NCI-H510A treated with DMSO at 0.1 percent for 48 hours (cell line): ENCODE data around the gene PRICKLE1.

Experiments
- DNase-seq: peaks from one replicate; lab custom pipeline; 2025; lab: John Stamatoyannopoulos, UW

Gene PRICKLE1

DNA sequence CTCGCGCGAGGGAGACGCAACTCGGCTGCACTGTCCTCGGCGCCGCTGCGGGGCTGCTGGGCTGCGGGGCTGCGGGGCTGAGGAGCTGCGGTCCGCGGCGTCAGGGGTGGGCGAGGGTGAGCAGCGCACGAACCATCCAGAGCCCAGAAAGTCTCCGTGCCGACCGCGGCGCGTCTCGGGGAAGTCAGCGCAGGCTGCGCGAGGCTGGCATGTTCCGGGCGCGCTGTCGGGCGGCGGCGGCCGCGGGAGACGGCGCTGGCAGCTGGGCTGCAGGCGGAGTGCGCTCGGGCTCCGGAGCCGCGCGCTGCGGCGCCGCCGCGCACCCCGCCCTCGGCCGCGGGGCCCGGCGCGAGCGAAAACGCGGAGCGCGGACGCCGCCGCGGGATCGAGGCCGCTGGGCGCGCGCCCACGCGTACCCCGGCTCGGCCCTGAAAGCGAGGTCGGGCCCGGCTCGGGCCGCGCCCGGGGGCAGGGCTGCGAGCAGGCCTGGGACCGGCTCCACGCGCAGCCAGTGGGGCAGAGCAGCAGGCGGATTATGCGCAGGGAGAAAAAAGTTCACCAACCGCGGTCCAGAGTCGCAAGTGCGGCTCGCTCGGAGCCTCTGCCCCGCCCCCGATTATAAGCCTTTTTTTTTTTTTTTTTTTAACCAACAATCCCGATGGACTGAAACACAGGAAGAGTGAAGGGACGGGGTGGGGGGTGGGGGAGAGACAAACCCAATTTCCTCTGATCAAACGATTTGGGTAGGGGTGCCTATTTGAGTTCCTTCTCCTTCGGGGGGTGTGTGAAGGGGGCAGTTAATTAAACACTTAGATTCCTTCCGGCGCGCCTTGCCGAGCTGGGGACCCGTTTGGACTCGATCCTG, at the start of gene PRICKLE1:
Gene PRICKLE1 (minus strand): TSS at position 282 of the 865 bp plus-strand sequence. CDS start 117,230 bp downstream, outside the sequence.
- DNase-seq = peak; percentile 22

DNA sequence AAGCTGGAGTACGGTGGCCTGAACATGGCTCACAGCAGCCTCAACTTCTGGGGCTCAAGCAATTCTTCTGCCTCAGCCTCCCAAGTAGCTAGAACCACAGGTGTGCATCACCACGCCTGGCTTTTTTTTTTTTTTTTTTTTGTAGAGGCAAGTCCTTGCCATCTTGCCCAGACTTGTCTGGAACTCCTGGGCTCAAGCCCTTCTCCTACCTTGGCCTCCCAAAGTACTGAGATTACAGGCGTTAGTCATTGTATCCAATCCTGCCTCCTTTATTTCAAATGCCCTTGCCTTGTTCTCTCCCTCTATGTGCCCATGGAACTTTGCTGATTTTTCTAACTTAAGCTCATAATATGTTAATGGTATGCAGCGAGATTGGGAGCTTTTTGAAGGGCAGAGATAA, 49.2 kb upstream of the PRICKLE1 start:
- DNase-seq = no peak

DNA sequence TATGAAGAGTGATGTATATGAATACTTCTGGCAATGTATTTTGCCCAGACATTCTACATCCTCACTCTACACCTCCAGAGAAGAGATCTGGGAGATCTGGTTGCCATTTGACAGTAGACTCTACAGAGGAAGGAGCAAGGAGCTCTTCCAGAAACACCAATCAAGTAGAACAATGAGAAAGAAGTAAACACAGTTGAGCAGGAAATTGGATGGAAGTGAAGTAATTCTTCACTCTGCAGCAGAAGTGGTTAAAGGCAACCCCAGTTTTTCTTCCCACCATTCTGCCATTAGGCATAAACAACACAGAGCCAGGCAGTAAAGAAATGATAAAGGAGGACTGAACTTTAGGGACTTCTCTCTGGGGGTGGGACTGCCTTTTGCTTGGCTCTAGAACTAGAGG, 48.5 kb upstream of the PRICKLE1 start:
- DNase-seq = no peak

DNA sequence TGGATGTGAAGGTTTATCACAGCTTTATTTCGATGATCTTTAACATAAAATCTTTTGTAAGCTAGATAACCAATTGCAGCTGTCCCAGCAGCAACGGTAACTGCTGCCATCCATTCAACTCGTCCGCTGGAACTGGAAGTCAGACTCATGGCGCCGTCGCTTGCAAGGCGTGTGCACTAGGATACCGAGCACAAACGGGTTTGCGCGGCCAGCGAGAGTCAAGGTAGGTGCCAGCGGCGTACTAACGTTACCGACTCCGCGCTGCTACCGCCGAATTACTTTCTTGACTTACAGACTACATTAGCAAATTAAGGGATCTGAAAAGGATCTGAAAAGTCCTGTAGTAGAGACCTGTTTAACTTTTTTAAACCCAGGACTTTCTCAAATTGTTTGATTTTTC, 47.4 kb upstream of the PRICKLE1 start:
- DNase-seq = no peak

DNA sequence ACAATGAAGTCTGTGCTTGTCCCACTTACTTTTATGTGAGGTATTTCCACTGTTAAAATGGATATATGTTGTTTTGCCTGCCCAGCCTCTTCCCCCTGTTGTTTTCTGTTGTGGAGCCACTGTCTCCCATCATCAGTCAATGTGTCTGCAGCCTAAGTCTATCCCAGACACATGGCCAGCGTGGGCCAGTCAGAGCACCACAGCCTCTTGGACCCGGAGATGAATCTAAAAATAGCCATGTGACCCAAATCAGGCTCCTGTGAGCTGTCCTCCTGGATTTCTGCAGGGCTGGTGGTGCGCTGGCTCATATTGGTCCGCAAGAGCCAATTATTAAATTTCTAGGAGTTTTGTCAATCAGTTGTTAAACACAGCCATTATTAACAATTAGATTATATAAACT, 44.0 kb upstream of the PRICKLE1 start:
- no peak for DNase-seq

DNA sequence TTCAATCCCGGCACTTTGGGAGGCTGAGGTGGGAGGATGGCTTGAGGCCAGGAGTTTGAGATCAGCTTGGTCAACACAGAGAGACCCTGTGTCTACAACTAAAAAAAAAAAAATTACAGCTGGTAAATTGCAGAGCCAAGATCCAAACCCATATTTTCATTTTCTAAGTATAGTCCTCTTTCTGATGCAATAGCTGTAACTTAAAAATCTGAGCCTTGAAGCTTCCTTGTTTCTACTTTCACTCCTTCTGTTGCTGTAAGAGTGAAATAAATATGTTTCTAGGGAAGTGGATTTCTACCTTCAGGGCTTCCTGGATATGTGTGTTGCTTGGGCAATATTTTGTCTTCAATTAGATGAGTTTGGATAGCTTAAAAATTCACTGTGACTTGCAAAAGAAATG, 42.0 kb upstream of the PRICKLE1 start:
- no peak for DNase-seq

DNA sequence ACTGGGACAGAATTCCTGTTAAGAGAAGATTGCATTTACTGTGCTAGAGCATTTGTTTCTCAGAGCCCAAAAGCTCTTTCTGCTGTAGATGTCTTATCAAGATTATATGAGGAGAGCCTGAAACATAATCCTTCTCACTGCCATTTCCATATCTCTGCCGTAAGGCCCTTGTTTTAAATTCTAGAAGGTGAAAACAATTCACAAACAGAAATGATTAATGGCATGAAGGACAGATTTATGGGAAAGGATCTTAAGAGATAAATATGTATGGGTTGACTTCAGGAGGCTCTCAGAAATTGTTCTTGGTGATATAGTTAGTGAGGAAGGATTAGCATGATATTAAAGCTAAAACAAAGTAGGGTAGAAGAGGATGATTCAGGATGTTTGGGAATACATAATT, 40.8 kb upstream of the PRICKLE1 start:
- no peak for DNase-seq

DNA sequence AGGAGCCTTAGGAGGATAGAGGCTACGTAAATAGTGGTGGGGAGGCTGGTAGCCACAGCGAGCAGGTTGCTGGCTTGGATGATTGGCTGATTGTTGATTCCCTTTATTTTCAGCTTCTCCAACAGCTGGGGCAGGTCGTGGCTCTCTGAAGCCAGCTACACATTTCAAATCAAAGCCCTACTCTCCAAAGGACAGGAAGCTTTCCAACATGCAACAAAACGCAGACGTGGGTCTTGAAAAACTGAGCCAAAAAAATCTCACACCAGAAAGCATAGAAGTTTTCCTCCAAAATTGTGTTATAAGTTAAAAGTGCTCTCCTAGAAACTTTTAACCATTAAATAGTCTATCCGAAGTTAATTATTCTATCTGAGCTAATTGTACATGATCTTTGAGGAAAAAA, 37.6 kb upstream of the PRICKLE1 start:
- no peak for DNase-seq

DNA sequence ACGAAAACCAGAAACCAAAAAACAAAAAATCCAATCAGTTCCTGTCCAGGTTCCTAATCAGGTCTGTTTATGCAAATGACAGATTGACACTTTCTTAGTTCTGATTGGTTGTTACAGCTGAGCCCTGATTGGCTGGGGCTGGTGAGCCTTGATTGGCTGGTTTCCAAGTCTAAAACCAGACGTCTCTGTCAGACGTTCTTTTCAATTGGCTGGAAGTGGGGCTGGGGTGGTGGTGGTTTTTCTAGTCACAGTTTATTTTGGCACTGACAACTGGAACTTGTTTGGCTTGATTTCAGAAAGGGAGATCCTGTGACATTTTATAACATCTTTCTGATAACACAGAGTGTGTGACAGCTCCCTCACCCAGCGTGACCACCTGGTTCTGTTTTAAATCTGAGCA, 36.1 kb upstream of the PRICKLE1 start:
- no peak for DNase-seq

DNA sequence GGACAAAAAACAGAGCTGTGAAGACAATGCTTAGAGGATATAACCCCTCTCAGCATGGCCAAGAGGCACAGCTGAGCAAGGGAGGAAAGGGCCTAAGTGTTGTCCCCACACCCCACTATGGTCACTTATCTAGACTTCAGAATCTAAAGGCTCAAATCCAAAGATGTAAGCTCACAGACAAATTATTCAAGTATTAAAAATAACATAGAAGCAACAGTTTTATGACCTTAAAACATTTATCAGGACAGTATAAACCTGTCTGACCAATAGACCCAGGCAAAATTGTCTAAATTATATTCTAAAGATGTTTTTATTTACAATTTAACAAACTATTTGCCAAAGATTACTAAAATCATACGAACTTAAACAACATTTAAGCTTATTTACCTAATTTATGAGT, 28.1 kb upstream of the PRICKLE1 start:
- no peak for DNase-seq

DNA sequence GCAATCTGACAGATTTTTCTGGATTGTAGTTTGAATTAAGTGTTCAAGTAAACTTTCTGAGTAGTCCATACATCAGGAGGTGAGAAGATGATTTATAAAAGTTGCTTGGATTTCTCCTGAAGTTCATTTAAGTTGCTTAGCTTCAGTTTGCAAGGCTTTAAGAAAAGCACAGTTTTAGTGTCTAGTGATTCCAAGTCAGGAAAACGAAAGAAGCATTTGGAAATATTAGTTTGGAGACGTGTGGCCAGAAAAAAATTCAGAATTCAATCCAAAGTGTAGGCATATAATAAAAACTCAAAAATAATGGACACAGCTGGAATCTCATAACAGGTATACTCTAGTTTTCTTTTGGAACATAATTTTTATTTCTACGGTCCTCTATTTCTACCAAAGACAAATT, 25.5 kb upstream of the PRICKLE1 start:
- DNase-seq = no peak

DNA sequence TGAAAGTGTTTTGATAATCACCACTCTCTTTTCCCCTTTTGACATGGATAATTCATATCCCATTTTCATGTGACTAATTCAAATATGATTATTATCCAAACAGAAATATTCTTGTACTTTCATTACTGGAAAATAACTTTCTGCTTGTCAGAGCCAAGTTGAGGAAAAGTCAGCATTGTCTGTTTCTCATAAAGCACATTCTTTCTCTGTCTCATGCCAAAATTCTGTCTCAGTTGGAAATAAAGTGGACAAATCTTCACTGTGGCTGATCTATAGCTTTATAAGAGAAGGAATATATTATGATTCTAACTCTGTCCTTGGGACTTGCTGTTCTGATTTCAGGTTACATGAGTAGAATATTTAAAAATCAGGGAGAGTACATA, 22.7 kb upstream of the PRICKLE1 start:
- DNase-seq = no peak

DNA sequence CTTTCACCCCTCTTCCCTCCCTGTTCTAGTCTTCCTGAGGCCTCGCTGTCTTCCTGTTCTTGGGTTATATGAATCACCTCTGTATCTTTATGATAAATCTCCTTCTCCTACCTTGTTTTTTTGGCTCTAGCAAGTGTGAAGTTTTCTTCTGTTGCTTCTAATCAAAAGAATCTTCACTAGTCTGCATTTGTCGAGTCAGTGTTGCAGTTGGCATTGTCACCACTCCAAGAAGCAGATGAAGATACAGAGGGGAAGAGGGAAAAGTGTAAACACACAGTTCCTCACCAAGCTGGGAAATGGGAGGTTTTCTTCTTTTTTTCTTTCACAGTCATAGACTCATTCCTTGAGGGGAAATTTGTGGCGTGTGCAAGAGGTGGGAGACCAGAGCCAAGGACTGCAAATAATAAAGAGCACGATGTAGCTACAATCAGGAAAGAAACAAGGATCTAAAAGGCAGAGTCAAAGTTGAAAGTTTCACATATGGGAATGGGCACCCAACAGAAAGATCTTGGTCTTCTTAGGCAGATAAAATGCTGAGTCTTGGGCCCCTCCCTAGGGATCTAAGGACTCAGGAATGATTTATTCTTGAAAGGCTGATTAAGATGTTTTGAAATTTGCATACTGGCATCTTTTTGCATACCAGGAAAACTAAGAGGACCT, 22.2 kb upstream of the PRICKLE1 start:
- no peak for DNase-seq

DNA sequence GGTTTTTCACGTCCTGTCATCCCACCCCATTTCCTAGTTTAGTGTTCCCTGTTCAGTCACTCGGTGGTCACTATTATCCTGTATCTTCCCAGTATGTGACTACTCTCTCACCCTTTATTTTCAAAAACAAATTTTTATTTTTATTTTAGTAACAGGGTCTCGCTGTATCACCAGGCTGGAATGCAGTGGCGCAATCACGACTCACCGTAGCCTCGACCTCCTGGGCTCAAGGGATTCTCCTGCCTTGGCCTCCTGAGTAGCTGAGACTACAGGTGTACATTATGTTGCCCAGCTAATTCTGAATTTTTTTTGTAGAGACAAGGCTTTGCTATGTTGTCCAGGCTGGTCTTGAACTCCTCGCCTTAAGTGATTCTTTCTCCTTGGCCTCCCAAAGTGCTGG, 20.1 kb upstream of the PRICKLE1 start:
- no peak for DNase-seq

DNA sequence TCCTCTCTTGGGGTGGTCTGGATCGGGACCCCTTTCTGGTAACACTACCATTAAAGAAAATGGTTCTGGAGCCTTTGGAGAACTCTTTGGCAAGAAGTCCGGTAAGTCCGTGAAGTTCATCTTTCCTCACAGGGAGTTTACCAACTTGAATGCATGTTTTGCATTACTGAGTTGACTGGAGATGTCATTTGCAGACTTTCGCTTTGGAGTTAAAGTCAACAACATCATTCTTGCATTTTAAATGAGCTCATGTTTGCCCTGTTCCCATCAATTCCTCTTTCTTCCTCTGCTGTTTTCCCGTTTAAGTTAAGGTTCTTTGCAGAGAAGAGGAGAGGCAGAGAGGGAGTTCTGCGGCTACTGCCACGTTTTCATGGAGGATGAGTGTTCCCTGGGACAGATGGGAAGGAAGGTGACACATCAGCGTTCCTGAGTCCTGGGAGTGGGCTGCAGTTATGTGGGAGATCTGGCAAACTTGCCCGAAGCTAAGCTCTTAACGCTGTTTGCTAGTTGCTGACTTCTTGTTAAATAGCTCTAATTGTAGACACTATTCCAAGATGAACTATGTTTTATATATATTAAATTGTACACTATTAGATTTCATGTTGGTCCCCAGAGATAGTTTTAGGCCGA, 18.8 kb upstream of the PRICKLE1 start:
- no peak for DNase-seq

DNA sequence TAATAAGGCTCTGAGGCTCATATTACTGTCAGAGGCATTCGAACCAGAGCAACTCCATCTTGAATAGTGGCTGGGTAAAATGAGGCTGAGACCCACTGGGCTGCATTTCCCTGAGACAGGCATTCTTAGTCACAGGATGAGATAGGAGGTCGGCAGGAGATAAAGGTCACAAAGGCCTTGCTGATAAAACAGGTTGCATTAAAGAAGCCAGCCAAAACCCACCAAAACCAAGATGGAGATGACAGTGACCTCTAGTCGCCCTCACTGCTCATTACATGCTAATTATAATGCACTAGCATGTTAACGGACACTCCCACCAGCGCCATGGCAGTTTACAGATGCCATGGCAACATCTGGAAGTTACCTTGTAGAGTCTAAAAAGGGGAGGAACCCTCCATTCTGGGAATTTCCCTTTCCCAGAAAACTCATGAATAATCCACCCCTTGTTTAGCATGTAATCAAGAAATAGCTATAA, 18.1 kb upstream of the PRICKLE1 start:
- DNase-seq = no peak

DNA sequence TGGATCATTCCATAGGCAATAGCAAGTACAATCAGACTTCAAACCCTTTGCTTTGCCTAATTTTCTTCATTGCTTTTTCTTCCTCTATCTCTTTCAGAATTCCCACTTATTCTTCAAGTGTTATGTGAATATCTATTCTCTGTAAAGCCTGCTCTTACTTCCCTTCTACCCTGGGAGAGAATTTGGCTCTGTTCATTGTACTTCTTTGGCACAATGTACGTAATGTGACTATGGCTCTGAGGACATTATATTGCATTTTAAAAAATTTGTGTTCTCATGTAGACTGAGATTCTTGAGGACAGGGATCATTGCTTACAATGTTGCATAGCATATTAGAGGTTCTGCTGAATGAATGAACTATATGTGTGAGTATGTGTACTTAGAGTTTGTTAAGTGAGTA, 16.9 kb upstream of the PRICKLE1 start:
- no peak for DNase-seq

DNA sequence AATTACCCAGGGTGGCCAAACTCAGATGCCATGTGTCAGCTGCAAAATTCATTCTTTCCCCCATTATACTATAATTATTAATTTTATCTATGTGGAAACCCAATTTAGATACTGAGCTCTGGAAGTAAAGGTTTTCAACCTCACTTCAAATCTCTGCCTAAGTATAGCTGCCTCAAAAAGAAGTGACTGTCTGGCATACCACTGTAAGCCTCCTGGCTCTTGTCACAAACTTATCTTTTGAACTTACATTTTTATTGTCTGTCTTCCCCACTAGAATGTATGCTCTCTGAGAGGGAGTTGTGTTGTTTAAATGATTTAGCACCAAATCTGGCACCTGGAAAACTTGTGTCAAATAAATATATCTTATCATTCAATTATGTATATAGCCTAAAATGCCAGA, 16.1 kb upstream of the PRICKLE1 start:
- no peak for DNase-seq

DNA sequence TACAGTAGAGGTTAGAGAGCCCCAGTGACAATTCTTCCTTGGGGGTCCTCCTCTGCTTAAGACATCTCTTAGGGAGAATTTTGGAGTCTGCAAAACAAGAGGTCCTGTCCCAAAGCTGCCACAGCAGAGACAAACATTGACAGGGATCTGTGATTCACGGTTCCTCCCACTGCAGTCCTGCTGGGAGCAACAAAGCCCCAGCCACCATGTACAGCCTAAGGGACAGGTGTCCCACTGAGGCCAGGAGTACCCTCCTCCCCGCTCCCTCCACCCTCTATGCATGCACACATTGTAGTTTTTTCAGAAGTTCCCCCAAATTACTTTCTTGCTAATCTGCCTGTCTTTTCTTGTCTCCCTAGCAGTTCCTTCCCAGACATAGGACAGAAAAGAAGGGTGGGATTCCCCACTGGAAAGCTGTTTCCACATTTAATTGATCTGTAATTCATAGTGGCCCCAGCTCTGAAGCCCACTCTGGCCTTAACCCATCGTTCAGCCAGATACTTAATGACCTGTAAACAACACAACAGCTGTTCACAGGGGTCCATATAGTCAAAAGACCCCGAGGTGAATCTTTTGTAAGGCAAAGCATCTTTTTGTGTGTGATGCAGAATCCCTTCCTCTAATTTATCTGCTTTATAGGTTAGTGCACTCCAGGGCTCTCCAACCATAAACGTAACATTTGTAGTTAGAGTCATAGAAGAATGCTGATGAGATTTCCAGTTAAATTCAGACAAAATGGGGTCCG, 13.9 kb upstream of the PRICKLE1 start:
- no peak for DNase-seq

DNA sequence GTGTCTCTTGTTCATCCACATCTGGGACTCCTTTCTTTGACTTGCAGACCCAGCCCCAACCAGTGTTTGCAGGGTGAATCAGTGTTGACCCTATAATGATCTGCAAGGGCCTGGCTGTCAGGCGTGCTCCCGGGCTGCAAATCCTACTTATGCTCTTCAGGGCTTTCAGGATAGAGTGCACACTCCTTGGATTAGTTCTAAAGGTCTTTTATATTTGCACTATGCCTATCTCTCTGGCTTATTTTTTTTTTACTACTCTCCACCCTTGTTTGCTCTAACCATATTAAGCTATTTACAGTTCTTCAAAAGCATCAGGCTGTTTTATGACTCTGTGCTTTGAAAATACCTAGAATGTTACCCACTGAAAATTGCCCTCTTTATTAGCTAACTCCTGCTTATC, 4.3 kb upstream of the PRICKLE1 start:
- DNase-seq = no peak

DNA sequence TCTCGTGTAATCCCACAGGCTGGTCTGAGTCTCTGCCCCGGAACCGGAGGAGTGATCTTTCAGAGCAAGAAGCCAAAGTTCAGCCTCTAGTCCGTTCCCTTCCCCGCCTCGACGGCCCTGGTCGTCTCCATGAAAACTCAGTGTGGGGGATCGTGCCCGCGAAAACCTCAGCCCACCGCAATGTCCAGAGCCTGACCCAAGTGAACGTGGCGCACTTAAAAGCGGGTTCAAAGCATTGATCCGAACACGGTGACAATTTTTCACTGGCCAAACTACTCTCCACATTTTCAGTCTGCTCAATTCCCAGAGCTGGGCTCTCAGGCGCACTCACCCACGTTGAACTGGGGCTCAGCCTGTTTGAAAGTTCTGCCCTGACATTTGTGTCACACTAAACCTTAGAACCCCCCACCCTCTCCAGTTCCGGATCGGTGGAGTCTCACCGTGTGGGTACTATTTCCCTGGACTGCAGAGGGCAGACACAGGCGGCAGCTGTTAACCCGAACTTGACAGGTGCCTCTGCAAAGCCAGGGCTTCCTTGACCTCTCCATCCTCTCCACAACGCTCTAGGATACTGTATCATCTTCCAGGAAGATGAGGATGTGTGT, 886 bp upstream of the PRICKLE1 start:
- no peak for DNase-seq
